SH-SY5Y (cell line): ENCODE results near the gene APOO.

Experiments used
- GATA2 ChIP-seq: IDR thresholded peaks from 2 replicates; pipeline ENCODE4 v1.6.1; 2011; ENCODE audit warnings: mild to moderate bottlenecking, low read depth, low read length
- GATA3 ChIP-seq: IDR thresholded peaks from 2 replicates; pipeline ENCODE4 v1.6.1; 2011; ENCODE audit warnings: low read depth, mild to moderate bottlenecking, low read length, moderate library complexity

- TF ChIP-seq GATA2 (no peak), GATA3 (no peak)
These were observed 89.8 kb downstream of the APOO start for GRCh38 chrX:23817979-23818336.
